HEK293T (cell line): ENCODE measurements around the gene EFCAB8.

Experiments
- CTCF ChIA-PET: fragments of 350-600 bp; formaldehyde crosslinking; extraction: SDS; loops from one replicate; lab custom pipeline; 2021; ENCODE audit warnings: antibody characterized with exemption, inconsistent platforms; lab: Yijun Ruan, JAX
- POLR2A ChIA-PET: fragments of 350-600 bp; formaldehyde crosslinking; extraction: SDS; loops from one replicate; lab custom pipeline; 2020; ENCODE audit warnings: antibody characterized with exemption, inconsistent platforms; lab: Yijun Ruan, JAX
- DNase-seq: peaks from one replicate; pipeline ENCODE4 v3.0.0; 2012; ENCODE audit warnings: mixed read lengths; ENCODE audit errors: extremely low spot score
- ARNT ChIP-seq: fragments of 450-650 bp; IDR thresholded peaks from 2 replicates; pipeline ENCODE4 v1.6.1; 2017; ENCODE audit warnings: mild to moderate bottlenecking
- BHLHE40 ChIP-seq: fragments of 450-650 bp; IDR thresholded peaks from 2 replicates; pipeline ENCODE4 v1.6.1; 2016; ENCODE audit warnings: mild to moderate bottlenecking, moderate library complexity, borderline replicate concordance
- CTBP1 ChIP-seq: fragments of 450-650 bp; IDR thresholded peaks from 2 replicates; pipeline ENCODE4 v1.6.1; 2016; ENCODE audit warnings: borderline replicate concordance
- ELF4 ChIP-seq: fragments of 450-650 bp; IDR thresholded peaks from 2 replicates; pipeline ENCODE4 v1.6.1; 2017; ENCODE audit warnings: antibody characterized with exemption
- FOXA1 ChIP-seq: fragments of 450-650 bp; IDR thresholded peaks from 2 replicates; pipeline ENCODE4 v1.6.1; 2016; ENCODE audit warnings: mild to moderate bottlenecking
- FOXK2 ChIP-seq: fragments of 450-650 bp; IDR thresholded peaks from 2 replicates; pipeline ENCODE4 v1.6.1; 2016; ENCODE audit warnings: mild to moderate bottlenecking
- FOXM1 ChIP-seq: fragments of 450-650 bp; IDR thresholded peaks from 2 replicates; pipeline ENCODE4 v1.6.1; 2017; ENCODE audit warnings: mild to moderate bottlenecking, borderline replicate concordance
- HDGF ChIP-seq: fragments of 450-650 bp; IDR thresholded peaks from 2 replicates; pipeline ENCODE4 v1.6.1; 2017; ENCODE audit warnings: antibody characterized with exemption, borderline replicate concordance
- L3MBTL2 ChIP-seq: fragments of 450-650 bp; conservative IDR thresholded peaks from 2 replicates; pipeline ENCODE4 v1.6.1; 2016; ENCODE audit warnings: mild to moderate bottlenecking
- LEF1 ChIP-seq: fragments of 450-650 bp; IDR thresholded peaks from 2 replicates; pipeline ENCODE4 v1.6.1; 2017; ENCODE audit warnings: mild to moderate bottlenecking, borderline replicate concordance
- NFRKB ChIP-seq: fragments of 450-650 bp; IDR thresholded peaks from 2 replicates; pipeline ENCODE4 v1.6.1; 2016; ENCODE audit warnings: mild to moderate bottlenecking, moderate library complexity
- SP1 ChIP-seq: fragments of 450-650 bp; IDR thresholded peaks from 2 replicates; pipeline ENCODE4 v1.6.1; 2017
- SUZ12 ChIP-seq: fragments of 450-650 bp; IDR thresholded peaks from 2 replicates; pipeline ENCODE4 v1.6.1; 2016; ENCODE audit warnings: mild to moderate bottlenecking
- TARDBP ChIP-seq: fragments of 450-650 bp; IDR thresholded peaks from 2 replicates; pipeline ENCODE4 v1.6.1; 2016
- ZNF384 ChIP-seq: fragments of 450-650 bp; IDR thresholded peaks from 2 replicates; pipeline ENCODE4 v1.6.1; 2016
- TF ChIP-seq, protein P1 (sequence below): fragments of 450-650 bp; IDR thresholded peaks from 2 replicates; pipeline ENCODE4 v1.6.1; 2016

EFCAB8 gene

DNA sequence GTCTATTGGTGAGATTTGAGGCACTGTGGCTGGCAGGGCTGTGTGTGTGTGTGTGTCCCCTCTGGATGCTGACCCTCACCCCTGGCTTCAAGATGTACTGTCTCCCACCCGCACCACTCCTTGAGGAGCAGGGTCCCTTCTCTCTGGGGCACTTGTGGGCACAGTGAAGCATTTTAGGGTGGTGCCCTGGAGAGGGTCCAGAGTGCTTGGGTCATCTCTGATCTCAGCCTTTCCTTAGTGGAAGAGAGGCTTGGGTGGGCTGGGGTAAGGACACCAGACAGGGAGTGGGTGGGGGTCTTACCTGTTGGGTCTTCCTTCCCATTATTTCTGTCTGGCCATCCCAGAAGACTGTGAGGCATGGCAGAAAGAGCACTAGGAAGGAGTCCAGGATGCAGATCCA lies 66.1 kb downstream of the EFCAB8 start:
- POLR2A ChIA-PET = no interaction called here
- TF ChIP-seq NFRKB = no peak
- no peak for TF ChIP-seq CTBP1
- TF ChIP-seq, protein P1, sequence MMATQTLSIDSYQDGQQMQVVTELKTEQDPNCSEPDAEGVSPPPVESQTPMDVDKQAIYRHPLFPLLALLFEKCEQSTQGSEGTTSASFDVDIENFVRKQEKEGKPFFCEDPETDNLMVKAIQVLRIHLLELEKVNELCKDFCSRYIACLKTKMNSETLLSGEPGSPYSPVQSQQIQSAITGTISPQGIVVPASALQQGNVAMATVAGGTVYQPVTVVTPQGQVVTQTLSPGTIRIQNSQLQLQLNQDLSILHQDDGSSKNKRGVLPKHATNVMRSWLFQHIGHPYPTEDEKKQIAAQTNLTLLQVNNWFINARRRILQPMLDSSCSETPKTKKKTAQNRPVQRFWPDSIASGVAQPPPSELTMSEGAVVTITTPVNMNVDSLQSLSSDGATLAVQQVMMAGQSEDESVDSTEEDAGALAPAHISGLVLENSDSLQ = no peak
- TF ChIP-seq TARDBP = no peak
- no peak for TF ChIP-seq ARNT
- no peak for TF ChIP-seq LEF1
- no peak for DNase-seq
- CTCF ChIA-PET = no interaction called here

DNA sequence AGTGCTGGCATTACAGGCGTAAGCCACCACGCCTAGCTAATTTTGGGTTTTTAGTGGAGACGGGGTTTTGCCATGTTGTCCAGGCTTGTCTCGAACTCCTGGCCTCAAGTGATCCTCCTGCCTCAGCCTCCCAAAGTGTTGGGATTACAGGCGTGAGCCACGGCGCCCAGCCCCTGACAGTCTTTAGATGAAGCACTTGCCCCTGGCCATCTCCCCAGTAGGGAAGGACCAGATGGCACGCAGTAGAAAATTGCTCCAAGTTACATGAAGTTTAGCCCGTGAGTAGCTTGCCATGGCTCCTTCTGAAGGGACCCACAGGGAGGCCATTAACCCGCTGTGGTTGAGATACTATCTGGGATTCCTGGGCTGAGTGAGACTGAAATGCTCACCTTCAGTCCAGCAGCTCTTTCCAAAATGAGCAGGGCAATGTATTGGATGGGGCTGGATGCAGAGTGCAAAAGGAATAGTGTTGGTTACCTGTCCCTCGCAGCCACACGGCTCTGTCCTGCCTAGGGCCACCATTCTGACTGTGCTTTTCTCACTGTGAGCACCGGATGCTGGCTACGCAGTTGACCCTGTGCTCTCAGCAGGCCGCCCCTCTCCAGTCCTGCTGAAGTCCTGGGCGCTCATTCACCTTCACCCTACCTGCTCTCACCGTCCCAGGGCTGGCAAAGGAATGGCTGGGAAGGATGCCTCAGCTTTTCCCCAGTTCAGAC lies 66.9 kb downstream of the EFCAB8 start:
- no peak for DNase-seq
- TF ChIP-seq BHLHE40 (no peak), FOXM1 (no peak), ZNF384 (no peak), TARDBP (no peak)
- POLR2A ChIA-PET = no interaction called here
- CTCF ChIA-PET = no interaction called here

DNA sequence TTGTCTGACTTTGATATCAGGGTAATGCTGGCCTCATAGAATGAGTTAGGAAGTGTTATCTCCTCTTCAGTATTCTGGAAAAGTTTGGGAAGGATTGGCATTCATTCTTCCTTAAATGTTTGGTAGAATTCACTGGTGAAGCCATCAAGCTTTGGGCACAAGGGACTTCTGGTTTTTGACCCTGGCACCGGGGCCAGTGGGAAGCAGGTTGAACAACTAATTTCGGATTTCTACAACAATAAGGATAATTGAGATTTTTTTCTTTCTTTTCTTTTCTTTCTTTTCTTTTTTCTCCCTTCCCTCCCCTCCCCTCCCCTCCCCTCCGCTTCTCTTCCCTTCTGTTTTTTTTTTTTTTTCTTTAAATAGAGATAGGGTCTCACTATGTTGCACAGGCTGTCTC lies 70.4 kb downstream of the EFCAB8 start:
- no peak for DNase-seq
- POLR2A ChIA-PET = no interaction called here
- TF ChIP-seq HDGF = no peak
- no peak for TF ChIP-seq L3MBTL2
- TF ChIP-seq TARDBP = no peak
- TF ChIP-seq SUZ12 = no peak
- no peak for TF ChIP-seq FOXK2
- no peak for TF ChIP-seq FOXM1
- TF ChIP-seq LEF1 = no peak
- no peak for TF ChIP-seq BHLHE40
- TF ChIP-seq, protein P1 = no peak
- TF ChIP-seq CTBP1 = no peak
- no peak for TF ChIP-seq NFRKB
- no peak for TF ChIP-seq ELF4
- no peak for TF ChIP-seq SP1
- TF ChIP-seq ARNT = no peak
- no peak for TF ChIP-seq ZNF384
- CTCF ChIA-PET = no interaction called here

DNA sequence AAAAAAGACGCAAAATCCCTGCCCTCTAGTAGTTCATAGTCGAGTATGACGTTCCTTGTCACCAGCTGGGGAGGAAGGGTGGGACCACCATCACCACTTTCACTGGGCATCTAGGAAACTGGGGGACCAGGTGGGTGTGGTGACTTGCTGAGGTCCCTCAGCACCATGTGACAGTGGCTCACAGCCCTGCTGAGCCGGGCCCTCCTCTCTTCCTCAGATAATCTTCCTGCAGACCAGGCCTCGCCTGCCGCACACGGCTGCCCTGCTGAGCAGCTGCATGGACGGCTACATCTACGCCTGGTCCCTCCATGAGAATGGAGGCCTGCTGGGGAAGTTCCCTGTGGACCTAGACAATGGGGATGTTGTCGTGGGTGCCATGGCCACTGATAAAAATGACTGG lies 71.5 kb downstream of the EFCAB8 start:
- ChIA-PET POLR2A (no interaction called here), CTCF (no interaction called here)
- TF ChIP-seq L3MBTL2 = no peak
- TF ChIP-seq FOXK2 = no peak
- no peak for TF ChIP-seq ARNT
- TF ChIP-seq ELF4 = no peak
- TF ChIP-seq NFRKB = no peak
- no peak for TF ChIP-seq FOXA1
- no peak for TF ChIP-seq CTBP1
- TF ChIP-seq SP1 = no peak
- TF ChIP-seq ZNF384 = no peak
- TF ChIP-seq FOXM1 = no peak
- no peak for TF ChIP-seq LEF1
- no peak for TF ChIP-seq HDGF
- TF ChIP-seq SUZ12 = no peak
- TF ChIP-seq BHLHE40 = no peak
- TF ChIP-seq, protein P1 = no peak
- TF ChIP-seq TARDBP = no peak
- no peak for DNase-seq

DNA sequence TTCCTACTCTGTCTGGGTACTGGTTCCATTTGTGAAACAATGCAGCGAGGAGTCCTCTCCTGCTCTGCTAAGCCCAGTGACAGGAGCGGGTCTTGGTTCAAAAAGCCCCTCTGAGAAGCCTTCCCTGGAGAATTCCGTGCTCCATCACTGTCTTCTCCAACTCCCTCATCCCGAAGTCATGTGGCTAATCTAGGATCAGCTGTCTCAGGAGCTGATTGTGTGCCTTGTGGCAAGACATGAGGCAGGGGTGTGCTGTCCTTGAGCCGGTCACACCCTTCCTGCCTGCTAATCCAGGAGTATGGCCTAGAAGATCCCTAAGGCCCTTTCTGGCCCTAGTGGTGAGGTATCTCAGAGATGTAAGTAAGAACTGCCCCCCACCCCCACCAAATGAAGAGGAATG lies 72.0 kb downstream of the EFCAB8 start:
- POLR2A ChIA-PET = no interaction called here
- CTCF ChIA-PET = no interaction called here
- TF ChIP-seq CTBP1 = no peak
- no peak for DNase-seq

DNA sequence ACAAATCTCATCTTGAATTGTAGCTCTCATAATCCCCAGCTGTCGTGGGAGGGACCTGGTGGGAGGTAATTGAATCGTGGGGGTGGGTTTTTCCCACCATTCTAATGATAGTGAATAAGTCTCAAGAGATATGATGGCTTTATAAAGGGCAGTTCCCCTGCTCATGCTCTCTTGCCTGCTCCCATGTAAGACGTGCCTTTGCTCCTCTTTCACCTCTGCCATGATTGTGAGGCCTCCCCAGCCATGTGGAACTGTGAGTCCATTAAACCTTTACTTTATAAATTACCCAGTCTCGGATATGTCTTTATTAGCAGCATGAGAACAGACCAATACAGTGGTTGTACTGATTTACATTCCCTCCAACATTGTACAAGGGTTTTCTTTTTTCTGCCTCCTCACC lies 75.9 kb downstream of the EFCAB8 start:
- CTCF ChIA-PET = no interaction called here
- POLR2A ChIA-PET = no interaction called here
- DNase-seq = no peak
- TF ChIP-seq FOXK2 (no peak), BHLHE40 (no peak), ELF4 (no peak), ZNF384 (no peak), FOXA1 (no peak), ARNT (no peak), L3MBTL2 (no peak), FOXM1 (no peak), LEF1 (no peak), CTBP1 (no peak), SUZ12 (no peak), NFRKB (no peak), HDGF (no peak), TARDBP (no peak)
- TF ChIP-seq, protein P1 = no peak
